GM18508 (cell line): ENCODE results near the gene ECE1.

Experiments
- ATAC-seq: cut with Tn5 transposase; IDR thresholded peaks from one replicate; pipeline ENCODE4 v1.9.1; 2021; ENCODE audit warnings: moderate number of reproducible peaks; ENCODE audit not compliant: insufficient read depth, unreplicated experiment

ECE1 gene

GRCh38 chr1:21271550-21271949 is 18.7 kb downstream of the ECE1 start:
- no peak for ATAC-seq

DNA sequence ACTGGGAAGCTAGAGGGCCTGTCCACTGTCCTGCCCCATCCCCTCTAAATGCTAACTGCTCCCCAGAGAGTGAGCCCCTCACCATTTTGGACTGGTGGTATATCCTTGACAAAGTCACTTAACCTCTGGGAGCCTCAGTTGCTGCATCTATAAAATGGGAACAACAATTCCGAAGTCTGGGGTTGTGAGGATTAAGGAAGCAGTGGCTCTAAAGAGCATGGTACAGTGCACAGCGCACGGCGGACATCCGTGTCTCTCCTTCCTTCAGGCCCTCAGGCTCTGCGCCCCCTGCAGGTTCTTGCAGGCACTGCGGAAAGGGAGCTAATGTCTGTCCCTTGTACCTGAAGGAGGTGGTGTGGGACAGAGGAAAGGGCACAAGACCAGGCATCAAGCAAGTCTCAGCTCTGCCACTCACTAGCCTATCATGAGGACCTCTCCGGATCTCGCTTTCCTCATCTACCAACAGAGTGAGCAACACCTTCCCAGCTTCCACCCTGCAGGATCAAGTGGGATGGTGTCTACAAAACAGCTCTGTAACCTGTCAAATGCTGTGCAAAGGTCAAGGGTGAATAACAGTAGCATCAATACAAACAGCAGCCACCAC is 20.1 kb downstream of the ECE1 start:
- ATAC-seq: no peak

GRCh38 chr1:21269461-21270085 is 20.7 kb downstream of the ECE1 start:
- ATAC-seq: no peak

DNA sequence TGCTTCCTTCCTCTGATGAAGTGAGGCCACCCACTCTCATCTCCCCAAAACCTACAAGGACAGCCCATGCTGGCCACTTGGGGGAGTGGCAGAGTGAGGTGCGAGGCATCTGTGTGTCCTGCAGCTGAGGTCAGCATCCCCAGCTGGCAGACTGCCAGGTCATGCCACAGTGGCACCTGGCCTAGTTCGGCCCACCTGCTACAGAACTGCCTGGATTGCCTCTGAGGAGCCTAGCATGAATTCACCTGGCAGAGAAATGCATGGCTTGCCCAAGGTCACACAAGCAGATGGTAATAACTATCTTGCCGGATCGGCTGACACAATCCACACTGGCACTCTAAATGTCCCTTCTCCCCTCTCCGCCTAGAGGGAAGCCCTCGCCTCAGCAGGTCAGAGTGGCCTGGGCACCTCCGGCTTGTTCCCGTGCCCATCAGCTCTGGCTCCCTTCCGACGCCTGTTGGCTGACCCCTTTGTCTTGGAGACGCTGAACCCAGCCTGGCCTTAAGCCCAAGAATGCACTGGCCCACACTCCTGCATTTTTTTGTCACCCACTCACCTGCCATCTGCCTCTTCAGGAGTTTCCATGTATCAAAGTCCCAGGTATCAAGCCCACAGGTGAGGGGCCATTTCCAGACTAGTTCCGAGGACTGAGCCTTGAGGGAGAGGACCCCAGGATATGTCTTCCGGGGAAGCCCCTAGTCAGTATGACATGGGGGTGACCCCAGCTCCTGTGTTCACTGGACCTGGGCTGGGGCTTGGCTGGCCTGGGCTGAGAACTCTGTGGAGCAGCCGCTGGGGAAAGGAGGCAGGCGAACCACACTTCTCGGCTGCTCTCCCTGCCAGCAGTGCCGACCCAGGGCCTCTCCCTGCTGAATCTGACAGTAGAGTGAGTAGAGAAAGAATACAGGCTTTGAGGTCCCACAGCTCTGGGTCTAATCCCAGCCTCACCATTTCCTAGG is 21.7 kb downstream of the ECE1 start:
- no peak for ATAC-seq

DNA sequence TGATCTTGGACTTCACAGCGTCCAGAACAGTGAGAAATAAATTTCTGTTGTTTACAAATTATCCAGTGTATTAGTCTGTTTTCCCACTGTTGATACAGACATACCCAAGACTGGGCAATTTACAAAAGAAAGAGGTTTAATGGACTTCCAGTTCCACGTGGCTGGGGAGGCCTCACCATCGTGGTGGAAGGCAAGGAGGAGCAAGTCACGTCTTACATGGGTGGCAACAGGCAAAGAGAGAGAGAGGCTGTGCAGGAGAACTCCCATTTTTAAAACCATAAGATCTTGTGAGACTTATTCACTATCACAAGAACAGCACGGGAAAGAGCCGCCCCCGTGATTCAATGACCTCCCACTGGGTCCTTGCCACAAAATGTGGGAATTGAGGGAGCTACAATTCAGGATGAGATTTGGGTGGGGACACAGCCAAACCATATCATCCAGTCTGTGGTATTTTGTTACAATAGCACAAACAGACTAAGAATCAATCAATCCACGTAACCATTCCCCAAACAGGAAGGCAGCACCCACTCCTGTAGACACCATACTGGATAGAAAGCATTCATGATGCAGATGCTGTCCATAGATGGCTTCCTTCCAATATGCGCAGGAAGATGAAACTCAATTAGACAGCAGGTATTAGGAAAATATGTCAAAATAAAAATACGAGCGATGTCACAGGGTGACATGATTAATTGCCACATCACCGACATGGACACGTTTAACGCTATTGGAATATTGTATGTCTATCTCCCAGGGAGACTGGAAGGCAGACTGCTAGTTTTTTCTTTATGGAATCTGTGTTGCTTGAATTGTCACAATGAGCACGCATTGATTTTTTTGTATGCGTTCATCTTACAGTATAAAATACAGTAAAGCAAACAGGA is 22.8 kb downstream of the ECE1 start:
- no peak for ATAC-seq

DNA sequence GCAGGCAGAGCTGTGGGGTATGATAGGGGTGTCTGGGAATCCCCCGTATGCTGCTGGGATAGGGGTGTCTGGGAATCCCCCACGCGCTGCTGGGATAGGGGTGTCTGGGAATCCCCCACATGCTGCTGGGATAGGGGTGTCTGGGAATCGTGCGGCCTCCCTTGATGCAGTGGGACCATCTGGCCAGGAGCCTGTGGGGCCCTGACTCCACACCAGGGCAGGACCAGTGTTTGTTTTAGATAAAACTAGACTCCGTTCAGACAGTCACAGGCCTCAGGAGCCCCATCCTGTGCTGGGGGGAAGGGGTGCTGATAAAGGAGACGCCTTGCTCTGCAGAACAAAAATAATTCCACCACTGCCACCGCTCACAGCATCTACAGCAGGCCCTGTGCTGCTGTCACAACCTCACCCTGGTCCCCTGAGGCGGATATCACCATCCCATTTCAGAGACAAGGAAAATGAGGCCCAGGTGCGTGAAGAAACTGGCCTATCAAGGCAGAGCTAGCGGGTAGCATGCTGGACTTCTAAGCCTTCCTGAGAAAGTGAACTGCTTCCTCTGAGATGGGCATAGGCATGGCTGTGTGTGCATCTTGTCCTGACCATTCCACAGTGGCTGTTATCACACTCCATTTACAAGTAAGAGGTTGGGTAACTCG is 24.0 kb downstream of the ECE1 start:
- ATAC-seq: no peak

- ATAC-seq: no peak
Observed at GRCh38 chr1:21265644-21266043, 24.6 kb downstream of the ECE1 start.

DNA sequence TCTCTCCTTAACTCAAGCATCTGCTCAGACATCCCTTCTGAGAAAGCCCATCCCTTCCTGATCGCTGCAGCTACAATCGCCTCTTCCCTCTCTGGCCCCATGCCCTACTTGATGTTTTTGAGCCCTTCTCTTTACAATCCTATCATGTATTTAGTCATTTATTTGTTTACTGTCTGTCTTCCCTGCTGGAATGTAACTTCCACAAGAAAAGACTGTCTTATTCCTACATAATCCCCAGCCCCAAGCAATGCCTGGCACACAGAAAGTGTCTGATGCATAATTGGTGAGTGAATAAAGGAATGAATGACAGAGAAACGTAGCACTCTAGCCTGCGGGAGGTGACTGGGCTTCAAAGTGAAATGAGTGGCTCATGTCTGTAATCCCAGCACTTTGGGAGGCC is 25.4 kb downstream of the ECE1 start:
- no peak for ATAC-seq

DNA sequence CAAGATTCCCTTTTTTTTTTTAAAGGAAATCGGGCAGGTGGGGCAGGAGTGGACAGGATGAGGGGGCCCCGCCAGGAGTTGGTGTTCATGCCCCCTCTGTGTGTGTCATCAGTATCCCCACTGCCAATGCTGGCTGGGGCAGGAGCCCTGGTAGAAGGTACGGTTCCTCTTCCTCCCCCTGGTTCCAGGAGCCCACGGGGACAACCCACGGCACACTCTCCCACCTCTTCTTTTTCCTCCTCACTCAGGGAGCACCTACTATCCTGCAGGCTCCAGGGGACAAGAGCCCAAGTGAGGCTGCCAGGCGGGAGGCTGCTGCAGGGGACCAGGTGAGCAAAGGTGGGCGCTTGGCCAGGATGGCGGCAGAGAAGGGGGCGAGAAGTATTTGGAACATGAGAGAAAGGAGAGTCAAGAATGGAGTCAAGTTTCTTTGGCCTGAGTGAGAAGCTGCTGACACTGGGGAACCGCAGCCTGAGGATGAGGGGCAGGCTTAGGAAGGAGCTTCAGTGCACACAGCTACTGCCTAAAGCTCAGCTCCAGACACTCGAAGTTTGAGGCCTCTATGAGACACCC is 26.5 kb downstream of the ECE1 start:
- ATAC-seq: no peak

DNA sequence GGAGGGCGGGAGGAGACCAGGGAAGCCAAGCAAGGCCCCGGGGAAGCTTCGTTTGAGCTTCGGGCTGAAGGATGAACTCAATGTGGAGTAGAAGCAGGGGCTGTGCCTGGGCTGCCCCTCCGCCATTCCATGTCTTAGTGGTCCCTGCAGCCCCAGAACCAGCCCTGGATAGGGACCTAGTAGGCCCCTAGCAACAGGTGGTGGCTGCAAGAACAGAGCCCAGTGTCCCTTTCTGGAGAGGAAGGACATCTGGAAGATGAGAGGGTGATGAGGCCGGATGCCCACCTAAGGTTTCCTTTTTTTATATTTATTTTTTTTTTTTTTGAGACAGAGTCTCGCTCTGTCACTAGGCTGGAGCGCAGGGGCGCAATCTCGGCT is 27.2 kb downstream of the ECE1 start:
- no peak for ATAC-seq

DNA sequence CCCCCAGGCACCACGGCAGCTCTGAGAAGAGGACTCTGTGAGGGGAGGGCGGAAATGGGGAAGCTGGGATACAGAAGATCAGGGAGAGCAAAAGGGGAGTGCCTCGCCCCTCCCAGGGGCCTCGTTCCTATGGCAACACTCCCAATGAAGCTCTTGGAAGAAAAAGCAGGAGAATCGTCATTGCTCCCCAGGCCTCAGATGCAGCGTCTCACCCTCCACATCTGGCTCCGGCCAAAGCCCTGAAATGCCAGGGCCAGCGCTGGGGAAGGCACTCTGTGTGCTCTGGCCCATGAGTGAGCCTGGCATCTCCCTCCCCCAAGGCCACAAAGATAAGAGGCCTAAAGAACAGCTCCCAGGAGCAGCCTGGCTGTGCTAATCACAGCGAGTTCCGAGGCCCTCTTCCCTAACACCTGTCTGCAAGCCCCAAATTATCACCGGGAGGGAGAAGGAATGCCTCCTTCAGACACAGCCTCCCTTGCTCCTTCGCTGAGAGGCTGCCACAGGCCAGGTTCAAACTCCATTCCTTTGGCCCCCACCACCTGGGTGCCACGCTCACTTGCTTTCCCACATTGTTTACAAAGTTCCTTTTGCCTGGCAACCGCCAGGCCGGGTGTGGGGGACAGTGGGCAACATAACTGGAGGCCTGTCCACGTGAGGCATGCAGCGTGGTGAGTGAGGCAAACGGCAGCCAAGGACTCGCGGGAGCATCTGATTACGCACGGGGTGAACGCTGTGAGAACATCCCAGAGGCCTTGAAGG is 27.8 kb downstream of the ECE1 start:
- no peak for ATAC-seq

- no peak for ATAC-seq
Observed at GRCh38 chr1:21261551-21262292, 28.5 kb downstream of the ECE1 start.

DNA sequence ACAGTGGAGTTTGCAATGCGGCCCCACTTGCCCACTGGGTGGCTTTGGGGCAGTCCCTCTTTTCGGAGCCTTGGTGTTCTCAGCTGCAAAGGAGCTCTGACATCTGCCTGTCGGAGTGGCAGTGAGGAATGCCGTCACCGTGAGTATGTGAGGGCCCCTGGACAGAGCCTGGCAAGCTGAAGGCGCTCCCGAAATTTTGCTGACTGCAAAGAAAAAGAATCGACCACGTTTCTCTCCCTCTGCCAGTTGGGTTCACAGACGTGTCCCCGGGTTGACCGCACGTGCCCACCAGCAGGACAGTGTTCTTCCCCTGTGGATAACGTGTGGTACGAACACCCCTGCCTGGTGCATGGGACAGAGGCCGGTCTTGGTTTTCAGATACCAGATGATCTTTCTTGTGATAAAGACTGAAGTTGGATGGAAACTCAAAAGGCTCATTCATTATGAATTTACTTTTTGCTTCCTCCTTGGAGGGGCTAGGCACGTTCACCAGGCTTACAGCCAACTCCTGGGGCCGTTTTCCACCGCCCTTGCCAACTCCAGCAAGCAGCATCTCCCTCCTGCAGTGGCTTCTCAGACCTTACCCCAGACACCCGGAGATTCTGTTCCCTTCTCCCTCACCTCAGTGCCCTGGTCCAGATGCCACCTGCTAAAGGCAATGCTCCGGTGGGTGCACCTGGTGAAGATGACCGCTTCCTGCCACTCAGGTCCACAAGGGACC is 29.7 kb downstream of the ECE1 start:
- no peak for ATAC-seq

GRCh38 chr1:21259316-21260076 is 30.8 kb downstream of the ECE1 start:
- no peak for ATAC-seq

DNA sequence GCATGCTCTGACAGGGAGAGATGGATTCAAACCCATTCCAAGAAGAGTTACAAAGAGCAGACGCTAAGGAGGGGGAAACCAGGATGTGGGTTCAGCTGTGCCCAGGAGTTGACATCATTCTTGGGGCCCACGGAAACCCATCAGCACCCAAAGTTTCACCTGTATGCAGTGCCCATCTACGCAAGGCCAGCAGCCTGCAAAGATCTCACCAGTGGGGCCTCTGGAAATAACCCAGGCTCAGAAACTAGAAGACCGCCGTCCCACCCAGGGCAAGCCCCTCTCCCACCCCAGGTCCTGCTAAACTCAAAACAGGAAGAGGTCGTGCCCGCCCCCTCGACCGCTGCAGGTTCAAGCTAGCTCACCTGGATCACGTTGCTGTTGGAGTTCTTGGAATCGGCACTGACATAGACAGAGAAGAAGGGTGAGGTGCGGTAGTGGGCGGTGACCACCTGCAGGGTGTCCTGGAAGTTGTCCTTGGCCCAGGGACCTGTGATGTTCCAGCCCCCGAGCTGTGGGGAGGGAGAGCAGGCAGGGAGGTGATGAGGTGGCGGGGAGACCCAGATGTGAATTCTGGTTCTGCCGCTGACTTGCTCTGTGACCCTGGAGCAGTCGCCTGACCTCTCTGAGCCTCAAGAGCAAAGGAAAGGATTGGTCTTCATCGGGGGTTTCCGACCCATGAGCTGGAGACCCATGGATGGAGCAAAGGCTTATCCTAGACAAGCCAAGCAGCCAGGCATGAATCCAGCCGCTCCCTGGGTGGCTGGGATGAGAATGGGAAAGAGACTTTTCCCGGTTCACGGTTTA is 31.7 kb downstream of the ECE1 start:
- ATAC-seq: no peak
